Pancreas (tissue), 10 donors: ENCODE measurements around the gene VWA8. TPM values are rescaled to one million over a fixed set of nuclear protein-coding genes. Genes with fewer than 3 reads are reported as not detected.

Source experiments
- ATAC-seq, 4 donors: fragments of 200-7000 bp; cut with Tn5 transposase; one replicate each; pipeline versions ENCODE4 v1.8.0 to v1.9.1; 2020; ENCODE audit warnings: mild to moderate bottlenecking in 4 of 4, moderate library complexity in 4 of 4
- DNase-seq, 6 donors: peaks; one replicate each; pipeline ENCODE4 v3.0.0-alpha.2; 2020
- FAIRE-seq: peaks from 2 replicates; lab custom pipeline; 2012; peaks lifted over from hg19 to GRCh38; lab: Jason Lieb, UNC
- H3K27ac ChIP-seq, 4 donors: fragments of 200-600 bp; sonication (generic); 1 replicate in 3 of 4; 2 replicates in 1 of 4; pipeline versions ENCODE4 v1.5.0 to v1.8.0; 2020
- H3K27me3 ChIP-seq, 4 donors: fragments of 200-600 bp; one replicate each; pipeline ENCODE4 v1.8.0; 2021
- H3K36me3 ChIP-seq, 3 donors: fragments of 200-600 bp; sonication (generic) in 1 of 3; one replicate each; pipeline versions ENCODE4 v1.5.0 to v1.8.0; 2020 to 2021
- H3K4me1 ChIP-seq, 3 donors: fragments of 200-600 bp; one replicate each; pipeline ENCODE4 v1.8.0; 2021
- H3K4me3 ChIP-seq, 4 donors: fragments of 200-600 bp; sonication (generic) in 2 of 4; one replicate each; pipeline versions ENCODE4 v1.5.0 to v1.8.0; 2020 to 2021
- H3K9me3 ChIP-seq, 4 donors: fragments of 200-600 bp; one replicate each; pipeline ENCODE4 v1.8.0; 2021
- CTCF ChIP-seq, 4 donors: fragments of 200-600 bp; sonication (generic) in 3 of 4; IDR thresholded peaks; one replicate each; pipeline versions ENCODE4 v1.5.0 to v1.8.0; 2021; ENCODE audit warnings: antibody characterized with exemption in 4 of 4
- WGBS, 2 donors: extraction: QIAGEN DNeasy Blood & Tissue Kit; methylation state at CpG; one replicate each; pipeline ENCODE4 v1.1.7; 2013; 5-methylcytosine and 5-hydroxymethylcytosine counted together
- intact Hi-C, 3 donors: fragments of 100-400 bp; cut with DNase I; formaldehyde crosslinking; loops; one replicate each; pipeline versions ENCODE4 v1.11.1 to v1.14.2; 2022
- polyA plus RNA-seq, 2 donors: library from polyadenylated mRNA; stranded (reverse); fragments of 200-250 nt; gene quantifications; one replicate each; pipeline ENCODE4 v1.2.3, GENCODE V29; 2013
- total RNA-seq, 6 donors: library from RNA; stranded (reverse); fragmentation: NEBNext Ultra II Directional in 4 of 6; extraction: Animal tissue kit (Norgen Biotek cat#: 25700) in 4 of 6; gene quantifications; one replicate each; pipeline versions ENCODE4 v1.2.1 to v1.2.4, GENCODE V29; 2021 to 2023
- donor health status: healthy with polysubstance abuse.
- donor health status: DM: no; HTN: no; CAD: no; lungs with moderate emphysema.
- donor health status: DM: no; HTN: no; CAD: no.
- donor health status: control.
- donor health status: control.
- donor health status: Bipolar disorder and iron deficiency.
- donor health status: DM: yes; HTN: yes; CAD: no.
- donor health status: DM: no; HTN: no; CAD: no.
- donor health status: DM: no; HTN: no; CAD: no.
- donor health status: DM: yes; HTN: yes; CAD: no.

Gene VWA8
- total and polyA plus RNA-seq, 8 donors = 3.3 to 15.8 (median 9.2) TPM

GRCh38 chr13:41582027-41582463 lies 378.9 kb downstream of the VWA8 start:
- Histone ChIP-seq H3K27me3 (no peaks in the 10 kb centered on the region), H3K9me3 (no peaks in the 10 kb centered on the region), H3K4me3 (no peak overlapping the region), H3K36me3 (peaks cover 0 to 6% (median 0%) of the 10 kb centered on the region in 3 donors), H3K27ac (no peak overlapping the region), H3K4me1 (no peaks in the 10 kb centered on the region)
- no peak for TF ChIP-seq CTCF (IDR thresholded peaks at IDR 0.05)
- no peak for DNase-seq
- intact Hi-C loops = no loop called here
- WGBS, 2 donors = 89 to 95% methylated on average over 6 of the region's 6 CpGs
- ATAC-seq = no peak
- no peak for FAIRE-seq

- intact Hi-C loops = no loop called here
- Histone ChIP-seq H3K4me3 (no peak overlapping the region), H3K9me3 (no peaks in the 10 kb centered on the region), H3K27ac (no peak overlapping the region), H3K27me3 (no peaks in the 10 kb centered on the region), H3K4me1 (no peaks in the 10 kb centered on the region), H3K36me3 (peaks cover 0 to 6% (median 0%) of the 10 kb centered on the region in 3 donors)
- no peak for ATAC-seq
- no peak for TF ChIP-seq CTCF (IDR thresholded peaks at IDR 0.05)
- no peak for FAIRE-seq
- DNase-seq = no peak
Observed at GRCh38 chr13:41580345-41580744, 380.6 kb downstream of the VWA8 start.

- WGBS, 2 donors = 89 to 90% methylated on average over 6 of the region's 6 CpGs
- Histone ChIP-seq H3K27ac (no peak overlapping the region), H3K36me3 (peaks cover 0 to 3% (median 0%) of the 10 kb centered on the region in 3 donors), H3K4me1 (no peaks in the 10 kb centered on the region), H3K9me3 (no peaks in the 10 kb centered on the region), H3K4me3 (no peak overlapping the region), H3K27me3 (no peaks in the 10 kb centered on the region)
- TF ChIP-seq CTCF (IDR thresholded peaks at IDR 0.05) = no peak
- FAIRE-seq (no peak), ATAC-seq (no peak), DNase-seq (no peak)
- intact Hi-C loops = no loop called here
Observed at GRCh38 chr13:41579881-41580280, 381.0 kb downstream of the VWA8 start.

- H3K27me3 ChIP-seq = no peaks in the 10 kb centered on the region
- intact Hi-C loops = no loop called here
- no peak overlapping the region for H3K27ac ChIP-seq
- H3K36me3 ChIP-seq = no peaks in the 10 kb centered on the region
- no peak for FAIRE-seq
- 75 to 86% methylated on average over 6 of the region's 6 CpGs for WGBS, 2 donors
- H3K4me3 ChIP-seq = no peak overlapping the region
- H3K4me1 ChIP-seq = peaks cover 0 to 2% (median 0%) of the 10 kb centered on the region in 3 donors
- ATAC-seq = no peak
- no peaks in the 10 kb centered on the region for H3K9me3 ChIP-seq
- DNase-seq = no peak
- no peak for TF ChIP-seq CTCF (IDR thresholded peaks at IDR 0.05)
Observed at GRCh38 chr13:41579168-41579567, 381.7 kb downstream of the VWA8 start.

- peaks cover 0 to 5% (median 0%) of the 10 kb centered on the region in 3 donors for H3K4me1 ChIP-seq
- no peaks in the 10 kb centered on the region for H3K9me3 ChIP-seq
- H3K27ac ChIP-seq = no peak overlapping the region
- intact Hi-C loops = no loop called here
- WGBS, 2 donors = 85 to 89% methylated on average over 5 of the region's 5 CpGs
- H3K4me3 ChIP-seq = no peak overlapping the region
- DNase-seq (no peak), ATAC-seq (no peak), FAIRE-seq (no peak)
- no peaks in the 10 kb centered on the region for H3K36me3 ChIP-seq
- TF ChIP-seq CTCF (IDR thresholded peaks at IDR 0.05) = no peak
- H3K27me3 ChIP-seq = no peaks in the 10 kb centered on the region
Observed at GRCh38 chr13:41578371-41578770, 382.5 kb downstream of the VWA8 start.
